Right cardiac atrium (tissue), 5 donors: ENCODE measurements around the gene SLC22A13. TPM values are rescaled to one million over a fixed set of nuclear protein-coding genes. Genes with fewer than 3 reads are reported as not detected.

Experiments
- ATAC-seq, 2 donors: fragments of 200-7000 bp; cut with Tn5 transposase; one replicate each; pipeline versions ENCODE4 v1.8.0 to v1.9.1; 2020; ENCODE audit warnings: moderate library complexity in 2 of 2, mild to moderate bottlenecking in 1 of 2
- DNase-seq, 3 donors: peaks; one replicate each; pipeline ENCODE4 v3.0.0-alpha.2; 2020
- H3K27ac ChIP-seq: one replicate; pipeline ENCODE4 v1.5.1; 2013; ENCODE audit warnings: mild to moderate bottlenecking, low read length, control low read depth, moderate library complexity
- H3K27me3 ChIP-seq: one replicate; pipeline ENCODE4 v1.6.1; 2013; ENCODE audit not compliant: control insufficient read depth, insufficient read depth
- H3K4me1 ChIP-seq: one replicate; pipeline ENCODE4 v1.6.1; 2013; ENCODE audit warnings: low read length; ENCODE audit not compliant: control insufficient read depth, insufficient read depth
- H3K4me3 ChIP-seq: one replicate; pipeline ENCODE4 v1.5.1; 2013; ENCODE audit warnings: low read length, control low read depth
- H3K9me3 ChIP-seq: one replicate; pipeline ENCODE4 v1.6.1; 2013; ENCODE audit warnings: low read length; ENCODE audit not compliant: control insufficient read depth
- WGBS: extraction: QIAGEN DNeasy Blood & Tissue Kit; methylation state at CpG from one replicate; pipeline ENCODE4 v1.1.7; 2013; 5-methylcytosine and 5-hydroxymethylcytosine counted together
- intact Hi-C, 4 donors: fragments of 100-400 bp; cut with DNase I; formaldehyde crosslinking; loops; one replicate each; pipeline versions ENCODE4 v1.11.0 to v1.14.0; 2022 to 2023
- long read RNA-seq, 4 donors: library from polyadenylated mRNA; unstranded; transcript quantifications; one replicate each; pipeline ENCODE4 v2.0.0, GENCODE V29; 2020 to 2021
- polyA plus RNA-seq: library from polyadenylated mRNA; stranded (reverse); fragments of 200-250 nt; gene quantifications from one replicate; pipeline ENCODE4 v1.2.3, GENCODE V29; 2013
- total RNA-seq, 4 donors: library from RNA; stranded (reverse); fragmentation: NEBNext Ultra II Directional; extraction: Animal tissue kit (Norgen Biotek cat#: 25700); gene quantifications; one replicate each; pipeline ENCODE4 v1.2.1, GENCODE V29; 2021
- donor health status: healthy with polysubstance abuse.
- donor health status: DM: no; HTN: yes; CAD: no.
- donor health status: DM: no; HTN: no; CAD: no.
- donor health status: DM: no; HTN: yes; CAD: no; lungs with severe emphysema.
- donor health status: DM: yes; HTN: yes; CAD: no.

SLC22A13 gene
- total RNA-seq (under 1 TPM in 2 of 4 donors, not detected in 2; 0.18 to 0.29 TPM), polyA plus RNA-seq (0.09 TPM)
- long read RNA-seq, donor 1 = 0 reads
- long read RNA-seq, donor 2 = 0 reads
- long read RNA-seq, donor 3 = 0 reads
- long read RNA-seq, donor 4 = 0 reads

GRCh38 chr3:38265604-38266307 lies at the start of gene SLC22A13:
Gene SLC22A13 (plus strand): TSS chr3:38265812. CDS start chr3:38265861, 49 bp downstream.
- Histone ChIP-seq H3K4me1 (no peaks in the 10 kb centered on the region), H3K9me3 (no peaks in the 10 kb centered on the region), H3K4me3 (no peak within 1 kb of the TSS), H3K27ac (no peak within 1 kb of the TSS), H3K27me3 (no peaks in the 10 kb centered on the region)
- ATAC-seq = no peak
- intact Hi-C loops = no loop called here
- WGBS = 96% methylated on average over 9 of the region's 9 CpGs
- DNase-seq = no peak

- H3K9me3 ChIP-seq = no peaks in the 10 kb centered on the region
- WGBS = 94% methylated on average over 3 of the region's 3 CpGs
- no peaks in the 10 kb centered on the region for H3K27me3 ChIP-seq
- H3K4me1 ChIP-seq = no peaks in the 10 kb centered on the region
- DNase-seq = no peak
- intact Hi-C loops = no loop called here
- H3K27ac ChIP-seq = no peak overlapping the region
- no peak overlapping the region for H3K4me3 ChIP-seq
- no peak for ATAC-seq
Observed at GRCh38 chr3:38219609-38220197, 45.9 kb upstream of the SLC22A13 start.

GRCh38 chr3:38221005-38221404 lies 44.6 kb upstream of the SLC22A13 start:
- Histone ChIP-seq H3K27me3 (no peaks in the 10 kb centered on the region), H3K27ac (no peak overlapping the region), H3K9me3 (no peaks in the 10 kb centered on the region), H3K4me1 (no peaks in the 10 kb centered on the region), H3K4me3 (no peak overlapping the region)
- DNase-seq (no peak), ATAC-seq (no peak)
- intact Hi-C loops = no loop called here
- 100% methylated on average over 1 of the region's 1 CpG for WGBS

- 67% methylated on average over 7 of the region's 7 CpGs for WGBS
- H3K4me3 ChIP-seq = no peak overlapping the region
- H3K4me1 ChIP-seq = no peaks in the 10 kb centered on the region
- H3K9me3 ChIP-seq = no peaks in the 10 kb centered on the region
- DNase-seq = no peak
- no peak overlapping the region for H3K27ac ChIP-seq
- ATAC-seq = no peak
- H3K27me3 ChIP-seq = no peaks in the 10 kb centered on the region
- intact Hi-C loops = no loop called here
Observed at GRCh38 chr3:38222032-38222634, 43.5 kb upstream of the SLC22A13 start.

- WGBS = 94% methylated on average over 4 of the region's 4 CpGs
Observed at GRCh38 chr3:38224357-38224756, 41.3 kb upstream of the SLC22A13 start.

GRCh38 chr3:38226273-38226672 lies 39.3 kb upstream of the SLC22A13 start:
- H3K9me3 ChIP-seq = no peaks in the 10 kb centered on the region
- no peak for ATAC-seq
- intact Hi-C loops = no loop called here
- H3K4me1 ChIP-seq = no peaks in the 10 kb centered on the region
- 97% methylated on average over 2 of the region's 2 CpGs for WGBS
- H3K27ac ChIP-seq = no peak overlapping the region
- no peaks in the 10 kb centered on the region for H3K27me3 ChIP-seq
- DNase-seq = no peak
- H3K4me3 ChIP-seq = no peak overlapping the region

More at GRCh38 chr3:38224357-38224756, 41.3 kb upstream of the SLC22A13 start:
- intact Hi-C loops = no loop called here
- DNase-seq (no peak), ATAC-seq (no peak)
- H3K4me3 ChIP-seq = no peak overlapping the region
- no peaks in the 10 kb centered on the region for H3K9me3 ChIP-seq
- no peaks in the 10 kb centered on the region for H3K27me3 ChIP-seq
- H3K4me1 ChIP-seq = no peaks in the 10 kb centered on the region
- no peak overlapping the region for H3K27ac ChIP-seq

GRCh38 chr3:38227989-38228388 lies 37.6 kb upstream of the SLC22A13 start:
- Histone ChIP-seq H3K4me3 (no peak overlapping the region), H3K27ac (no peak overlapping the region), H3K4me1 (no peaks in the 10 kb centered on the region), H3K27me3 (no peaks in the 10 kb centered on the region), H3K9me3 (no peaks in the 10 kb centered on the region)
- intact Hi-C loops = no loop called here
- ATAC-seq = peak in 1 of 2 donors; percentile 54
- 48% methylated on average over 2 of the region's 2 CpGs for WGBS
- DNase-seq = no peak

- H3K27me3 ChIP-seq = no peaks in the 10 kb centered on the region
- H3K27ac ChIP-seq = no peak overlapping the region
- H3K4me3 ChIP-seq = no peak overlapping the region
- no peaks in the 10 kb centered on the region for H3K4me1 ChIP-seq
- no peaks in the 10 kb centered on the region for H3K9me3 ChIP-seq
- intact Hi-C loops = no loop called here
- WGBS = 92% methylated on average over 1 of the region's 1 CpG
- ATAC-seq (no peak), DNase-seq (no peak)
Observed at GRCh38 chr3:38229036-38229435, 36.6 kb upstream of the SLC22A13 start.

- 90% methylated on average over 2 of the region's 2 CpGs for WGBS
- intact Hi-C loops = no loop called here
- no peaks in the 10 kb centered on the region for H3K9me3 ChIP-seq
- H3K27me3 ChIP-seq = no peaks in the 10 kb centered on the region
- no peak overlapping the region for H3K4me3 ChIP-seq
- ATAC-seq = no peak
- no peak overlapping the region for H3K27ac ChIP-seq
- H3K4me1 ChIP-seq = no peaks in the 10 kb centered on the region
- DNase-seq = no peak
Observed at GRCh38 chr3:38232701-38233100, 32.9 kb upstream of the SLC22A13 start.

GRCh38 chr3:38235466-38235865 lies 30.1 kb upstream of the SLC22A13 start:
- intact Hi-C loops = no loop called here
- no peak overlapping the region for H3K27ac ChIP-seq
- DNase-seq (no peak), ATAC-seq (no peak)
- H3K4me1 ChIP-seq = no peaks in the 10 kb centered on the region
- H3K4me3 ChIP-seq = no peak overlapping the region
- no peaks in the 10 kb centered on the region for H3K27me3 ChIP-seq
- H3K9me3 ChIP-seq = no peaks in the 10 kb centered on the region

- H3K27me3 ChIP-seq = no peaks in the 10 kb centered on the region
- no peak overlapping the region for H3K27ac ChIP-seq
- H3K9me3 ChIP-seq = no peaks in the 10 kb centered on the region
- no peak for DNase-seq
- no peak overlapping the region for H3K4me3 ChIP-seq
- intact Hi-C loops = no loop called here
- H3K4me1 ChIP-seq = no peaks in the 10 kb centered on the region
- ATAC-seq = no peak
- over 99% methylated on average over 2 of the region's 2 CpGs for WGBS
Observed at GRCh38 chr3:38238416-38239008, 27.1 kb upstream of the SLC22A13 start.
